Activated CD8-positive, alpha-beta memory T cell treated with anti-CD3 and anti-CD28 coated beads, Interleukin-2, amount 50 U/mL, for 24 hours (primary cell): ENCODE results near the gene CTNS.
A peak's percentile ranks its signal among the peaks of the same experiment; 100 is the strongest.

Experiments
- DNase-seq: peaks from one replicate; pipeline ENCODE4 v3.0.0-alpha.2; 2020; ENCODE audit errors: extremely low read depth

Gene CTNS

GRCh38 chr17:3658784-3659449 is 22.4 kb downstream of the CTNS start:
- DNase-seq, result no peak

DNA sequence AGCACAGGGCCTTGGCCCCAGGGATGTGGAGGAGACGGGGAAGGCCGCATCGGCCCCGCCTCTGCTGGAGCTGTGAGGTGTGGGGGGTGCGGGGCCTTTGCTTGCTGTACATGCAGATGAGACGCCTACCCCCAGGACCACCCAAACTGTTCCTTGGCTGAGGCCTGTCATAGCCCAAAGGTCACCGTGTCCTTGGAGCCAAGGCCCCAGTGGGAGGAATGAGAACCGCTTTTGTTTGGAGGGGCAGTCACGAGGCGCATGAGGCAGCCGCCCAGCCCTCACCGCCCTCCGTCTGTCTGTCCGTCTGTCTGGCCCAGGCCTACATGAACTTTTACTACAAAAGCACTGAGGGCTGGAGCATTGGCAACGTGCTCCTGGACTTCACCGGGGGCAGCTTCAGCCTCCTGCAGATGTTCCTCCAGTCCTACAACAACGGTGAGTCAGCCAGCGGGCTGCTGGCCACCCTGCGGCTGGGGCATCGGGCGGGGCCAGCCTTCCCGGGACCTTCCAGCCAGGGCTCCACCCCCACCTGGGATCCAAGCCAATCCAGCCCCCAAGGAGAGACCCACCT is 23.1 kb downstream of the CTNS start:
- DNase-seq, result no peak

DNA sequence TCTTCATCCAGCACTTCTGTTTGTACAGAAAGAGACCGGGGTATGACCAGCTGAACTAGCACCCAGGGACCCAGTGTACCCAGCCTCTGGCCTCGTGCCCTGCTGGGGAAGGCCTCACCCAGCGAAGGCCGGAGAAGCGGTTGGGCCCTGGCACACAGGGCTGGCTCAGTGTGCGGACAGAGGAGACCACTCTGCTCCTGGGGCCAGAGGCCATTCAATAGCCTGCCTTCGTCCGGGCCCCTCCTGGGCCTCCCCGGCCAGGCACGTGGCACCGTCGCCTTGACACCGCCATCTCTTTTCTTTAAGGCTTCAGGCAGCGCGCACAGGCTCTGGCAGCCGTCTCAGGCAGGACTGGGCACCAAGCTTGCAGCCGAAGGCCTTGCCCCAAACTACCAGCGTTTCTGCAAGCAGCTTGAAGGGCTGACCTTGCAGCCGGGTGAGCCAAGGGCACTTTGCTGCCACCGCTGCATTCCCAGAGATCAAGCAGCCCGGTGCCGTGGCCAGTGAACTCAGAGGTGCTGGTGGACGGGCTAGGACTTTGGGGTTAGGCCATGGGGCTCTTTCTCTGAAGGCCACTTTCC is 23.8 kb downstream of the CTNS start:
- no peak for DNase-seq

DNA sequence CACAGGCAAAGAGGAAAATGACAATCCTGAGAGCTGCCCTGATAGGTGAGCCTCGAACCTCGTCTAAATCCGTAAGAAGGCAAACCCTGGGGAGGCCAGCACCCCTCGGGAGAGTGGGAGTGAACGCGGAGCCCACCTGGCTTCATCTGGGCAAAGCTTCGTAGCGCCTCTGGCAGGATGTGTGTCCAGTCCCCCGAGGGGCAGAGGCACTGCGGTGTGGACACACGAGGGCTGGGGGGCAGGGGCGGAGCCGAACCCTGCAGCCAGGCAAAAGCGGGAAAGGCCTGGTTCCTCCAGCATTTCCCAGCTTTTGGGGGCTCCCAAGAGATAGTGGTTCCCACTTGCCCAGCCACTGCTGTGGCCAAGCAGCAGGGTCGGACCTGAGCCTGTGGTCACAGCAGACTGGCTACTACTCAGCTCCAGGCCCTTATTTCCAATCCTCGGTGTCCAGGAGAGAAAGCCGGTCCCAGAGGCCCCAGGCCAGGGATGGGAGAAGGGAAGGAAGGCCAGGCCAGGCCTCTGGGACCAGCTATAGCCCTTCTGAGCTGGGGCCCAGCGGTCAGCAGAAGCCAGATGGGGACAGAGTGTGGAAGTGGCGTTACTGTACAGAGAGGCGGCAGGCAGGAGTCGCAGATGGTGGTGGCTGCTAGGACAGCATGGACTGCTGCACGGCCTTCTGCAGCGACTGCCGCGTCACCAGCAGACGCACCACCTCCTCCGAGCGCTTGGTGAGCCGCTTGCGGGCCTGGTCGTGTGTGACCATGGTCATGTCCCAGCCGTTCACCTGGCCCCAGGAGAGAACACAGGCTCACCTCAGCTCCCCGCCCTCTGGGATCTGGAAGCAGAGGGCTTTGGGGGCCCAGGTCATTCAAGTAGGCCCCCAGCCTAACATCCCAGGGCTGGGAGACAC is 26.8 kb downstream of the CTNS start:
- DNase-seq, result no peak

GRCh38 chr17:3665834-3666233 is 29.3 kb downstream of the CTNS start:
- no peak for DNase-seq

DNA sequence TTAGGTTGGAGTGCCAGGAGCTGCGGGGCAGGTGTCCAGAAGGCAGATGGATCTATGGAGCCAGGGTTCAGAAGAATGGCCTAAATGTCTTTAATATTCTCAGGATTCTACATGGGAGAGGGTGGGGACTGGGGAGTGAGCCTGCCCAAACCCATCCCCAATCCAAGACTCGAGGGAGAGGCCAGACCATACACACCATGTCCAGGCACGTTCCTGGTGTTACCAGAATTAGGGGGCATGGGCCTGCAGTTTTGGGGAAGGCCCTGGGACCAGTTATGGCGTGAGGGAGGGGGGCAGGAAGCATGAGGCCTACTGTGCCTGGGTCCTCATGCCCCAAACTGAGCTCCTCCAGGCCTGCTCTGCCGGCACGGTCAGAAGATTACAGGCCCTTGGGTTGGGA is 30.0 kb downstream of the CTNS start:
- DNase-seq, result no peak

- no peak for DNase-seq
Measured at GRCh38 chr17:3667366-3668278, 31.1 kb downstream of the CTNS start.

DNA sequence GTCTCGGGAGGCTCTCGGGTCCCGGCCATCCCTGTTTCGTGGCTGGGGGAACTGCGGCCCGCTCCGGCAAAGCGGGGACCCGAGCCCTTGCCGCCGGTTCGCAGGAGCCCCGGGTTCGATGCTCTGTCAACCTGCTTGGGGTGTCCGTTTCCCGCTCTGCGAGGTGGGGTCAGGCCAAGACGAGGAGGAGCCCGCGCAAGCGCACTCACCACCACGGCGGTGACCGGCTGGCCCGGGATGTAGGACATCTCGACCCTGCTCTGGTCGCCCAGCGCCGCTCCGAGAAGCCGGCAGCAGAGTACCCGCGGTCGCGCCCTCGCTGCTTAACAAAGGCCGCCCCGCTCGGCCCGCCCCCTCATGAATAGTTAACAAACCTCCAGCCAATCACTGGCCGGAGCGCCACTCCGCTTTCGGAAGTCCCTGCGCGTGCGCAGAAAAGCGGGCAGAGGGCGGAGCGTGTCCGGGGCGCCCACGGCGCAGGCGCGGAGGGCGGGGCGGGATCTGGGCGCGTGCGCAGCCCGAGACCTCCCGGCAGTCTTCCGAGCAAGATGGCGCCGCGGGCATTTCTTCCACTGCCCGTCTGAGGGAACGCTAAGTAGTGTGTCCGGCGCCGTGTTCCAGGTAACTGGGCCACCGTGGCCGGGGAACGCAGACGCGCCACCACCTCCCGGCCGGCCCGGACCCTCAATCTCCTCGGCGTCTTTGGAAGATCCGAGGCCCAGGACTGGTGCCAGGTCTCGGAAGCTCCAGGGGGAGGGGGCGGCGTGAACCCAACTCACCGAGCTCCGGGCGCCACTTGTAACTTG is 31.9 kb downstream of the CTNS start, which contains the start of the genes EMC6 and TAX1BP3:
EMC6 (plus strand) TSS at position 534 of the 806 bp plus-strand sequence. CDS start 335 bp downstream, outside the sequence.
TAX1BP3 (minus strand) TSS at position 300 of the 806 bp plus-strand sequence; CDS start at position 248, 52 bp downstream.
- peak; percentile 94 for DNase-seq

- no peak for DNase-seq
Measured at GRCh38 chr17:3669085-3669347, 32.5 kb downstream of the CTNS start.

DNA sequence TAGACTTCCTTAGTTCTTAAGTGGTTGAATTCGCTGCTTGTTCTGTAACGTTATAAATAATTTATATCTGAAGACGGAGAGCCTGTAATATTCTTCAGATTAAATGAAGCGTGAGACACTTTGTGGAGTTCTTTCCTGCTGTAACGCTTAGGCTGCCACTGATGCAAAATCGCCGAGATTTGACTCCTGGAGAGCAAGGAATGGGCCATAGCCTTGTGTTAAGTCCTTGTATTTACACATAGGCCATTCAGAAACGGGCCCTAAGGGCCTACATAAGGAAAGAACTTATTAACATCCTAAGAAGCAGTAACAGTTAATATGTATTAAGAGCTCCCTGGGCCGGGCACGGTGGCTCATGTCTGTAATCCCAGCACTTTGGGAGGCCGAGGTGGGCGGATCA is 33.0 kb downstream of the CTNS start:
- DNase-seq, result no peak

- DNase-seq, result no peak
Measured at GRCh38 chr17:3672571-3672970, 36.0 kb downstream of the CTNS start.

GRCh38 chr17:3675886-3676285 is 39.3 kb downstream of the CTNS start:
- no peak for DNase-seq

- DNase-seq, result no peak
Measured at GRCh38 chr17:3678095-3678820, 41.7 kb downstream of the CTNS start.

DNA sequence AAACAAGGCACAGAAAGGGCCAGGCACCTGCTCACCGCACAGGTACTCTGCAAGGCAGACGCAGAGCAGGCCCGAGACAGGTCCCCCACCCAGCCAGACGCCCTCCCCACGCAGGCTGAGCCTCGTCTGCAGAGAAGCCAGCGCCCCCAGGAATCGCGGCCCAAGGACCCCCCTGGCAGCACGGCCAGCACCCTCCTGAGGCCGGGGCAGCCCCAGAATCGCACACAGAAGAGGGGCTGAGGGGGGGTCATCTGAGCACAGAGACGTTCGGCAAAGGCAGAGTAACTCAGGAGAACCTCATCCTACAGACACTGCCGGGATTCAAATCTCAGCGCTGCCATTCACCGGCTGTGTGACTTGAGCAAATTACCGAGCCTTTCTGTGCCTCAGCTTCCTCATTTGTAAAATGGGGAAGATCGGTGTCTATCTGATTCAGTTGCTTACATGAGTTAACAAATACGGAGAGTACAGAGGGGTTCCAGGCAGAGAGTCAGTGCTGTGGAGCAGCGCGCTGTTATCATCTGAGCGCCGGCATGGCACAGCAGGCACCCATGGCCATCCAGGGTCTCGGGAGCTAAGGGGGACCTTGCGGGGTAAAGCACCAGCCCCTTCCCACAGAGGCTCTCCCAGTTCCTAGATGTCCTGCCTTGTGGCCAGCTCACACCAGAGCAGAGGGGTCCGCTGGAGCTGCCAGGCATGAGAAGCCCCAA is 42.4 kb downstream of the CTNS start:
- DNase-seq, result no peak

GRCh38 chr17:3679531-3680126 is 43.1 kb downstream of the CTNS start:
- DNase-seq, result no peak

DNA sequence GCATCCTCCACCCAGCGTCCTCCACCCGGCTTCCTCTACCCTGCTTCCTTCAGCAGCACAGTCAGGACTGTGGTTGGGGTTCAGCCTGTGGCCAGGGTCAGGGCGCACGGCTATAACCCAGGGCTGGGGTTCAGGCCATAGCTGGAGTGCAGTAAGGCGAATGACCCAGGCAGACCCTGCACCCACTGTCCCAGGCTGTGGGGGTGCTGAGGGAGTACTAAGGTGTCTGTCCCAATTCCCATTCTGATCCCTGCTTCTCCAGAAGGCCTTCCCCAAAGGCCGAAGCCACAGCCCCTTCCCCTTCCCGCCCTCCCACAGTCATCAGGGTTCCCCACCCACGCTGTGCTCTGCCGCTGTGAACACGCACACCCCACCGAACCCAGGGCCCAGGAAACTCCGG is 44.5 kb downstream of the CTNS start:
- DNase-seq, result no peak

DNA sequence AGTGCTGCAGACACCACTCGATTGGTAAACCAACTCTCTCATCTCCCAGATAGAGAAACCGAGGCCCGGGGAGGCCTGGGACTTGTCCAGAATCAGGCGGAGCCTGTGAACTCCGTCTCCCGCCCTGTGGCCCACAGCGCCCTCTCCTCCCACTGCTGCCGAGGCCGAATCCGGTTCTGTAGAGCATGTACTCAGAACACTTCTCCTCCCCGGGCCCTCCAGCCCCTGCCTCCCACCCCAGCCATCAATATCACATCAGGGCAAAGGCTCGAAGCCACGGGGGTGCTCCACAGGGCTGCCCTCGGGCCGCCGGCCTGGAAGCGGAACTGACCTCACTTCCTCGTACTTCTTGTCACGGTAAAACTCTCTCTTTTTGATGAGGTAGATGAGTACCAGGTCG is 45.0 kb downstream of the CTNS start:
- DNase-seq, result no peak

DNA sequence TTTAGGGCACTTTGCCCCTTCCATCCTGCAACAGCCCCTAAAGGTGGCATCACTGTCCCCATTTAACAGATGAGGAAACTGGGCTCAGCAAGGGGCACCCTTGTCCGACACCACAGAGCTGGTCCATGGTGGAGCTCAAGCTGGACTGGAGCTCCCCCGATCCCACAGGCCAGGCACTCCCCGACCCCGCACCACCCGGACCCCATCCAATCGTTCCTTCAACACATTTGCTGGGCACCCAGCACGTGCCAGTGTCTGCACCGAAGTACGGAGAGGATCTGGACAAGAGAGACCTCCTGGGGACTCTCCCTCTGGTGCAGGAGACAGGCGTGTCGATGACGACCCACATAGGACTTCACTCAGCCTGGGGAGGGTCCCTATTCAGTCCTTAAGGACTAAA is 45.5 kb downstream of the CTNS start:
- DNase-seq, result no peak

- peak; percentile 12 for DNase-seq
Measured at GRCh38 chr17:3683054-3683511, 46.5 kb downstream of the CTNS start.
